GM18907 (cell line): ENCODE results near the gene RAD50.
"Not testable (repeated sequence)": the region's sequence is repeated elsewhere in the genome, so short reads cannot be mapped to it uniquely, and the experiment has no call there.

Source experiments
- ATAC-seq: cut with Tn5 transposase; IDR thresholded peaks from one replicate; pipeline ENCODE4 v1.9.1; 2021; ENCODE audit warnings: mild to moderate bottlenecking, moderate library complexity; ENCODE audit not compliant: unreplicated experiment

RAD50 gene

GRCh38 chr5:132556153-132556762, 519 bp upstream of the RAD50 start:
- no peak for ATAC-seq

GRCh38 chr5:132557478-132558172, 848 bp downstream of the RAD50 start:
- peak; percentile 48 for ATAC-seq

GRCh38 chr5:132559383-132560060, 2.7 kb downstream of the RAD50 start:
- ATAC-seq: no peak

- no peak for ATAC-seq
Measured at GRCh38 chr5:132561601-132562000, 4.8 kb downstream of the RAD50 start.

GRCh38 chr5:132564555-132564954, 7.8 kb downstream of the RAD50 start:
- not testable (repeated sequence) for ATAC-seq

- ATAC-seq: no peak
Measured at GRCh38 chr5:132566657-132567056, 9.9 kb downstream of the RAD50 start.

- ATAC-seq: no peak
Measured at GRCh38 chr5:132576123-132576522, 19.3 kb downstream of the RAD50 start.

- not testable (repeated sequence) for ATAC-seq
Measured at GRCh38 chr5:132584560-132584959, 27.8 kb downstream of the RAD50 start.

- no peak for ATAC-seq
Measured at GRCh38 chr5:132586063-132586462, 29.3 kb downstream of the RAD50 start.

- ATAC-seq: no peak
Measured at GRCh38 chr5:132589467-132589866, 32.7 kb downstream of the RAD50 start.

GRCh38 chr5:132591145-132591544, 34.4 kb downstream of the RAD50 start:
- ATAC-seq: no peak

GRCh38 chr5:132592521-132592920, 35.7 kb downstream of the RAD50 start:
- no peak for ATAC-seq

GRCh38 chr5:132594170-132594569, 37.4 kb downstream of the RAD50 start:
- no peak for ATAC-seq

- no peak for ATAC-seq
Measured at GRCh38 chr5:132595624-132596023, 38.8 kb downstream of the RAD50 start.

GRCh38 chr5:132601071-132601728, 44.4 kb downstream of the RAD50 start:
- no peak for ATAC-seq

- ATAC-seq: no peak
Measured at GRCh38 chr5:132607095-132607494, 50.3 kb downstream of the RAD50 start.

GRCh38 chr5:132608107-132608506, 51.3 kb downstream of the RAD50 start:
- no peak for ATAC-seq

GRCh38 chr5:132611965-132612364, 55.2 kb downstream of the RAD50 start:
- no peak for ATAC-seq

- ATAC-seq: no peak
Measured at GRCh38 chr5:132612846-132613245, 56.1 kb downstream of the RAD50 start.

- no peak for ATAC-seq
Measured at GRCh38 chr5:132621699-132622098, 64.9 kb downstream of the RAD50 start.

- ATAC-seq: no peak
Measured at GRCh38 chr5:132622608-132623007, 65.8 kb downstream of the RAD50 start.

GRCh38 chr5:132627470-132627869, 70.7 kb downstream of the RAD50 start:
- no peak for ATAC-seq
